Iris pigment epithelial cell (primary cell): ENCODE data around the gene MAPK1.
"Not testable (repeated sequence)": the region's sequence is repeated elsewhere in the genome, so short reads cannot be mapped to it uniquely, and the experiment has no call there.

Experiments used
- DNase-seq: peaks from one replicate; pipeline ENCODE4 v3.0.0-alpha.2; 2011; ENCODE audit warnings: low read depth

The MAPK1 gene

GRCh38 chr22:21754523-21754922 lies 112.9 kb downstream of the MAPK1 start:
- DNase-seq, result no peak

- no peak for DNase-seq
These were observed 113.9 kb downstream of the MAPK1 start for GRCh38 chr22:21753374-21754111.

GRCh38 chr22:21752276-21752675 lies 115.2 kb downstream of the MAPK1 start:
- no peak for DNase-seq

- no peak for DNase-seq
These were observed 121.5 kb downstream of the MAPK1 start for GRCh38 chr22:21745948-21746347.

GRCh38 chr22:21744917-21745316 lies 122.5 kb downstream of the MAPK1 start:
- peak; percentile 27 for DNase-seq

- no peak for DNase-seq
These were observed 125.7 kb downstream of the MAPK1 start for GRCh38 chr22:21741790-21742189.

GRCh38 chr22:21741059-21741458 lies 126.4 kb downstream of the MAPK1 start:
- no peak for DNase-seq

- DNase-seq, result no peak
These were observed 127.5 kb downstream of the MAPK1 start for GRCh38 chr22:21739828-21740377.

- no peak for DNase-seq
These were observed 128.5 kb downstream of the MAPK1 start for GRCh38 chr22:21738966-21739365.

GRCh38 chr22:21738081-21738480 lies 129.4 kb downstream of the MAPK1 start:
- DNase-seq, result no peak

GRCh38 chr22:21736948-21737347 lies 130.5 kb downstream of the MAPK1 start:
- no peak for DNase-seq

GRCh38 chr22:21736084-21736642 lies 131.3 kb downstream of the MAPK1 start:
- no peak for DNase-seq

- peak; percentile 97 for DNase-seq
These were observed 132.0 kb downstream of the MAPK1 start, which contains the start of gene YPEL1 for GRCh38 chr22:21735200-21736083. YPEL1 (minus strand) TSS chr22:21735794; CDS start chr22:21710744, 25,050 bp downstream.

- DNase-seq, result no peak
These were observed 132.8 kb downstream of the MAPK1 start for GRCh38 chr22:21734540-21735199.

GRCh38 chr22:21731503-21731902 lies 135.9 kb downstream of the MAPK1 start:
- no peak for DNase-seq

GRCh38 chr22:21730535-21731308 lies 136.7 kb downstream of the MAPK1 start:
- no peak for DNase-seq

GRCh38 chr22:21729184-21729583 lies 138.3 kb downstream of the MAPK1 start:
- DNase-seq, result not testable (repeated sequence)

GRCh38 chr22:21728270-21728669 lies 139.2 kb downstream of the MAPK1 start:
- no peak for DNase-seq

- no peak for DNase-seq
These were observed 139.7 kb downstream of the MAPK1 start for GRCh38 chr22:21727768-21728167.

- DNase-seq, result no peak
These were observed 140.3 kb downstream of the MAPK1 start for GRCh38 chr22:21727159-21727558.

- DNase-seq, result no peak
These were observed 140.8 kb downstream of the MAPK1 start for GRCh38 chr22:21726650-21727049.
